GM12874 (cell line): ENCODE data around the gene FCGBP.

Experiments used
- CTCF ChIP-seq: IDR thresholded peaks from 2 replicates; pipeline ENCODE4 v1.5.1; 2011; ENCODE audit warnings: low read depth, mild to moderate bottlenecking, control low read depth, low read length, moderate library complexity; ENCODE audit not compliant: insufficient read depth

FCGBP gene

GRCh38 chr19:39941151-39941550 lies 6.7 kb upstream of the FCGBP start:
- no peak for TF ChIP-seq CTCF

- TF ChIP-seq CTCF, result no peak
Measured at GRCh38 chr19:39940221-39940833, 5.9 kb upstream of the FCGBP start.

- no peak for TF ChIP-seq CTCF
Measured at GRCh38 chr19:39939556-39939955, 5.1 kb upstream of the FCGBP start.

- no peak for TF ChIP-seq CTCF
Measured at GRCh38 chr19:39937787-39938186, 3.4 kb upstream of the FCGBP start.

GRCh38 chr19:39937094-39937720 lies 2.8 kb upstream of the FCGBP start:
- TF ChIP-seq CTCF, result no peak

GRCh38 chr19:39936622-39937021 lies 2.2 kb upstream of the FCGBP start:
- no peak for TF ChIP-seq CTCF

- no peak for TF ChIP-seq CTCF
Measured at GRCh38 chr19:39936020-39936419, 1.6 kb upstream of the FCGBP start.
